Esophagus muscularis mucosa (tissue), 4 donors: ENCODE measurements around the gene PARD3B. TPM values are rescaled to one million over a fixed set of nuclear protein-coding genes. Genes with fewer than 3 reads are reported as not detected.

ENCODE experiments used
- DNase-seq: peaks from one replicate; pipeline ENCODE4 v3.0.0-alpha.2; 2017; ENCODE audit errors: extremely low spot score
- H3K27ac ChIP-seq, 4 donors: fragments of 200-600 bp; sonication (generic); replicated peaks in 1 of 4; 1 replicate in 3 of 4; 2 replicates in 1 of 4; pipeline ENCODE4 v1.5.1; 2016 to 2019; ENCODE audit warnings: mild to moderate bottlenecking in 1 of 4
- H3K27me3 ChIP-seq, 4 donors: fragments of 200-600 bp; sonication (generic); one replicate each; pipeline versions ENCODE4 v1.5.1 to v1.6.0; 2016 to 2019
- H3K36me3 ChIP-seq, 4 donors: fragments of 200-600 bp; sonication (generic); one replicate each; pipeline ENCODE4 v1.5.1; 2016 to 2019
- H3K4me1 ChIP-seq, 4 donors: fragments of 200-600 bp; sonication (generic); one replicate each; pipeline ENCODE4 v1.5.1; 2016 to 2019
- H3K4me3 ChIP-seq, 4 donors: fragments of 200-600 bp; sonication (generic); 1 replicate in 2 of 4; 2 replicates in 2 of 4; pipeline ENCODE4 v1.5.1; 2016 to 2019; ENCODE audit warnings: mild to moderate bottlenecking in 4 of 4, moderate library complexity in 1 of 4
- H3K9me3 ChIP-seq, 4 donors: fragments of 200-600 bp; sonication (generic); 1 replicate in 3 of 4; 2 replicates in 1 of 4; pipeline ENCODE4 v1.5.1; 2016 to 2019
- EP300 ChIP-seq: sonication (generic); formaldehyde crosslinking; IDR thresholded peaks from one replicate; pipeline ENCODE4 v1.6.1; 2017; ENCODE audit warnings: antibody characterized with exemption
- POLR2A ChIP-seq: fragments of 450-650 bp; IDR thresholded peaks from one replicate; pipeline ENCODE4 v1.6.1; 2017; ENCODE audit warnings: antibody characterized with exemption, moderate library complexity, mild to moderate bottlenecking, low read depth
- POLR2AphosphoS5 ChIP-seq, 2 donors: sonication (generic); formaldehyde crosslinking; IDR thresholded peaks; one replicate each; pipeline ENCODE4 v1.6.1; 2017; ENCODE audit warnings: antibody characterized with exemption in 2 of 2
- WGBS: methylation state at CpG from one replicate; pipeline ENCODE4 v1.1.5; 2018; 5-methylcytosine and 5-hydroxymethylcytosine counted together
- intact Hi-C: fragments of 100-400 bp; cut with DNase I; formaldehyde crosslinking; loops from one replicate; pipeline ENCODE4 v1.15.1; 2023
- small RNA-seq, 3 donors: library from RNA; depleted of rRNA; stranded (forward); fragments of <200 nt; gene quantifications; one replicate each; pipeline ENCODE3, GENCODE V24; 2016
- total RNA-seq, 4 donors: library from RNA; depleted of rRNA; stranded (reverse); fragments of >200 nt; gene quantifications; one replicate each; pipeline versions ENCODE4 v1.1.0 to v1.2.1, GENCODE V29; 2016
- TF ChIP-seq, protein P1 (sequence below), 3 experiments: fragments of 200-600 bp in 2 of 3; fragments of 450-650 bp in 1 of 3; sonication (generic) in 2 of 3; IDR thresholded peaks; one replicate each; pipeline ENCODE4 v1.5.1; 2017 to 2019; ENCODE audit warnings: antibody characterized with exemption in 3 of 3, mild to moderate bottlenecking in 2 of 3, moderate library complexity in 1 of 3

The PARD3B gene
- total RNA-seq, 4 donors from 2014 or later = 24.2 to 40.8 (median 32.5) TPM

DNA sequence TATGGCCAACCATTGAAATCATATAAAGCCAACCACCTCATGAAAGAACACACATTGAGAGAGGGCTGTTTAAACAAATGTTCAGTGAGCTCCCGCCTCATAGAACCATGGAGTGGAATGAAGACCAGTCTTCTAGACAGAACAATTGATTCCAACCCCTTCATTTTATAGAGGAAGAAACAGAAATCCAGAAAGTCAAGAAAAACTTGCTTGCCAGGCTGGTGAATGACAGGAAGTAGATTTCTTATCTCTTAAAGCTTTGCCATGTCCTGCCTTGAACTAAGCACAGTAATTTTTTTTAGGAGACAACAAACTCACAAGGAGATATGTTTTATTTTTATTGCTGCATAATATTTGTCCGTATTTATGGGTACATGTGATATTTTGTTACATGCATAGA is 1120.5 kb downstream of the PARD3B start:
- TF ChIP-seq POLR2AphosphoS5 (IDR thresholded peaks at IDR 0.05) = no peak
- TF ChIP-seq EP300 = no peak
- TF ChIP-seq POLR2A = no peak
- TF ChIP-seq, protein P1, sequence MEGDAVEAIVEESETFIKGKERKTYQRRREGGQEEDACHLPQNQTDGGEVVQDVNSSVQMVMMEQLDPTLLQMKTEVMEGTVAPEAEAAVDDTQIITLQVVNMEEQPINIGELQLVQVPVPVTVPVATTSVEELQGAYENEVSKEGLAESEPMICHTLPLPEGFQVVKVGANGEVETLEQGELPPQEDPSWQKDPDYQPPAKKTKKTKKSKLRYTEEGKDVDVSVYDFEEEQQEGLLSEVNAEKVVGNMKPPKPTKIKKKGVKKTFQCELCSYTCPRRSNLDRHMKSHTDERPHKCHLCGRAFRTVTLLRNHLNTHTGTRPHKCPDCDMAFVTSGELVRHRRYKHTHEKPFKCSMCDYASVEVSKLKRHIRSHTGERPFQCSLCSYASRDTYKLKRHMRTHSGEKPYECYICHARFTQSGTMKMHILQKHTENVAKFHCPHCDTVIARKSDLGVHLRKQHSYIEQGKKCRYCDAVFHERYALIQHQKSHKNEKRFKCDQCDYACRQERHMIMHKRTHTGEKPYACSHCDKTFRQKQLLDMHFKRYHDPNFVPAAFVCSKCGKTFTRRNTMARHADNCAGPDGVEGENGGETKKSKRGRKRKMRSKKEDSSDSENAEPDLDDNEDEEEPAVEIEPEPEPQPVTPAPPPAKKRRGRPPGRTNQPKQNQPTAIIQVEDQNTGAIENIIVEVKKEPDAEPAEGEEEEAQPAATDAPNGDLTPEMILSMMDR (IDR thresholded peaks at IDR 0.05) = no peak
- 91% methylated on average over 2 of the region's 2 CpGs for WGBS
- no peak overlapping the region for H3K4me3 ChIP-seq
- DNase-seq = no peak
- H3K9me3 ChIP-seq = no peaks in the 10 kb centered on the region
- intact Hi-C loops = no loop called here
- H3K4me1 ChIP-seq = peaks cover 0 to 10% (median 4%) of the 10 kb centered on the region in 4 donors
- no peaks in the 10 kb centered on the region for H3K27me3 ChIP-seq
- no peak overlapping the region for H3K27ac ChIP-seq
- no peaks in the 10 kb centered on the region for H3K36me3 ChIP-seq

Small RNA genes lying within 50 kb of the gene (small RNA-seq; reads per million reads assigned to genes)
- 0 reads per million in 3 donors for gene AC008171.1
